GM12891 (cell line): ENCODE data around the gene CCL1.

Experiments used
- PAX5 ChIP-seq: IDR thresholded peaks from 2 replicates; pipeline ENCODE4 v1.6.1; 2011; ENCODE audit warnings: low read length, moderate library complexity, mild to moderate bottlenecking; ENCODE audit not compliant: insufficient read depth, severe bottlenecking
- POLR2A ChIP-seq: IDR thresholded peaks from 2 replicates; pipeline ENCODE4 v1.6.1; 2011; ENCODE audit warnings: low read depth, low read length, control low read depth
- POLR2AphosphoS5 ChIP-seq: IDR thresholded peaks from 2 replicates; pipeline ENCODE4 v1.6.1; 2011; ENCODE audit warnings: low read depth, low read length, control low read depth
- POU2F2 ChIP-seq: IDR thresholded peaks from 2 replicates; pipeline ENCODE4 v1.6.1; 2011; ENCODE audit warnings: low read depth, mild to moderate bottlenecking, control low read depth, low read length, moderate library complexity
- SPI1 ChIP-seq: IDR thresholded peaks from 2 replicates; pipeline ENCODE4 v1.6.1; 2011; ENCODE audit warnings: low read depth, low read length, control low read depth
- TAF1 ChIP-seq: IDR thresholded peaks from 2 replicates; pipeline ENCODE4 v1.6.1; 2011; ENCODE audit warnings: low read depth, low read length, control low read depth

- TF ChIP-seq POLR2A (no peak), POLR2AphosphoS5 (no peak), TAF1 (no peak), SPI1 (no peak), POU2F2 (no peak), PAX5 (no peak)
These were observed 23.8 kb downstream of the CCL1 start for GRCh38 chr17:34339138-34339770.
